HepG2 (cell line): ENCODE measurements around the gene PIM3. TPM values are rescaled to one million over a fixed set of nuclear protein-coding genes. Genes with fewer than 3 reads are reported as not detected.

Source experiments
- ATAC-seq: fragments of 200-7000 bp; cut with Tn5 transposase; 3 replicates; pipeline ENCODE4 v1.9.1; 2020; ENCODE audit warnings: mild to moderate bottlenecking, moderate library complexity
- BruUV-seq: library from RNA; stranded (reverse); fragments of 400-500 nt; replicated peaks from 2 replicates; lab custom pipeline; 2021; lab: Mats Ljungman, UMichigan
- CTCF ChIA-PET: fragments of 300-600 bp; formaldehyde crosslinking; extraction: SDS; loops from one replicate; lab custom pipeline; 2021; ENCODE audit warnings: low total read pairs, inconsistent platforms, low intra/inter-chr PET ratio; lab: Yijun Ruan, JAX
- POLR2A ChIA-PET: fragments of 350-600 bp; sonication (Branson Sonifier 250); formaldehyde crosslinking; loops from one replicate; lab custom pipeline; 2020; ENCODE audit warnings: antibody characterized with exemption, inconsistent platforms; lab: Yijun Ruan, JAX
- DNase-seq: peaks from one replicate; pipeline ENCODE4 v3.0.0-alpha.2; 2015; ENCODE audit warnings: low spot score
- FAIRE-seq: peaks from 3 replicates; lab custom pipeline; 2011; peaks lifted over from hg19 to GRCh38; lab: Jason Lieb, UNC
- H2AFZ ChIP-seq: one replicate; pipeline ENCODE4 v1.6.1; 2011; ENCODE audit warnings: low read length, inconsistent platforms
- H3K27ac ChIP-seq: fragments of 300-600 bp; 3 replicates; pipeline ENCODE4 v1.8.0; 2011; ENCODE audit warnings: mixed run types, mild to moderate bottlenecking, mixed read lengths, low read length, inconsistent platforms; ENCODE audit not compliant: insufficient read depth; ENCODE audit errors: extremely low read length
- H3K27me3 ChIP-seq, 2 experiments: fragments of 200-600 bp in 1 of 2; 2 replicates in 1 of 2; 3 replicates in 1 of 2; pipeline versions ENCODE4 v1.6.0 to v1.8.0; 2011; ENCODE audit warnings: low read length in 2 of 2, mild to moderate bottlenecking in 2 of 2, moderate library complexity in 2 of 2, inconsistent platforms in 1 of 2; ENCODE audit not compliant: insufficient read depth in 2 of 2, control insufficient read depth in 1 of 2
- H3K36me3 ChIP-seq, 2 experiments: fragments of 200-600 bp in 1 of 2; replicated peaks in 1 of 2; 2 replicates in 1 of 2; 3 replicates in 1 of 2; pipeline versions ENCODE4 v1.5.1 to v1.8.0; 2011; ENCODE audit warnings: low read length in 2 of 2, inconsistent platforms in 1 of 2; ENCODE audit not compliant: insufficient read depth in 2 of 2, control insufficient read depth in 1 of 2
- H3K4me1 ChIP-seq: 2 replicates; pipeline ENCODE4 v1.5.1; 2012; ENCODE audit warnings: low read length, inconsistent platforms; ENCODE audit not compliant: insufficient read depth
- H3K4me2 ChIP-seq: 2 replicates; pipeline ENCODE4 v1.6.0; 2011; ENCODE audit warnings: low read depth, low read length, inconsistent platforms
- H3K4me3 ChIP-seq, 3 experiments: fragments of 200-600 bp in 1 of 3; sonication (generic), shearing (Covaris generic) in 1 of 3; replicated peaks in 1 of 3; 2 replicates each; pipeline ENCODE4 v1.5.1; 2011 to 2016; ENCODE audit warnings: low read length in 3 of 3, inconsistent platforms in 2 of 3, low read depth in 2 of 3, mild to moderate bottlenecking in 2 of 3, control low read depth in 1 of 3, mixed read lengths in 1 of 3; ENCODE audit not compliant: insufficient read depth in 1 of 3
- H3K79me2 ChIP-seq: one replicate; pipeline ENCODE4 v1.6.1; 2011; ENCODE audit warnings: low read length, inconsistent platforms; ENCODE audit not compliant: insufficient read depth
- H3K9ac ChIP-seq: 2 replicates; pipeline ENCODE4 v1.6.0; 2011; ENCODE audit warnings: mild to moderate bottlenecking, low read depth, low read length, inconsistent platforms; ENCODE audit not compliant: insufficient read depth
- H3K9me3 ChIP-seq: 2 replicates; pipeline ENCODE4 v1.5.1; 2012; ENCODE audit warnings: mild to moderate bottlenecking, low read length
- H4K20me1 ChIP-seq: 2 replicates; pipeline ENCODE4 v1.6.0; 2011; ENCODE audit warnings: inconsistent platforms, mild to moderate bottlenecking, low read length, moderate library complexity; ENCODE audit not compliant: insufficient read depth
- AKNA ChIP-seq: sonication (generic); formaldehyde crosslinking; IDR thresholded peaks from 2 replicates; pipeline ENCODE4 v1.4.0; 2020; ENCODE audit warnings: missing genetic modification reagents, borderline replicate concordance
- ZNF350 ChIP-seq: sonication (generic); formaldehyde crosslinking; IDR thresholded peaks from 2 replicates; pipeline ENCODE4 v1.4.0; 2020; ENCODE audit warnings: mild to moderate bottlenecking, low read depth, missing genetic modification reagents, borderline replicate concordance
- ZNF503 ChIP-seq: sonication (generic); formaldehyde crosslinking; IDR thresholded peaks from 2 replicates; pipeline ENCODE4 v1.4.0; 2020; ENCODE audit warnings: missing genetic modification reagents
- WGBS: methylation state at CpG from one replicate; pipeline ENCODE4 v1.1.6; 2017; ENCODE audit warnings: low lambda C conversion rate; 5-methylcytosine and 5-hydroxymethylcytosine counted together
- in situ Hi-C: cut with HindIII; loops from 2 replicates; pipeline ENCODE4 v1.10.0; 2017; ENCODE audit warnings: low pct_unique_long_range_greater_than_20kb; ENCODE audit not compliant: extremely low pct_ligation_motif_present
- intact Hi-C: fragments of 100-400 bp; cut with micrococcal nuclease; formaldehyde crosslinking; loops from one replicate; pipeline ENCODE4 v1.10.0; 2022; ENCODE audit not compliant: unreplicated experiment
- polyA plus RNA-seq, 8 experiments: library from polyadenylated mRNA; depleted of rRNA in 3 of 8; stranded (reverse) in 7 of 8; unstranded in 1 of 8; fragments of >200 nt; fragmentation: Illumina TruSeq in 4 of 8; extraction: Trizol in 4 of 8; gene quantifications; 2 replicates each; pipeline versions ENCODE4 v1.2.1 to v1.2.3, GENCODE V29; 2011 to 2016; ENCODE audit warnings: low read depth in 4 of 8, missing spikeins in 1 of 8, mixed read lengths in 1 of 8; ENCODE audit not compliant: insufficient read depth in 1 of 8
- total RNA-seq, 5 experiments: library from RNA; depleted of rRNA; stranded (reverse); fragments of >200 nt; fragmentation: Illumina TruSeq; extraction: Trizol; gene quantifications; 2 replicates each; pipeline ENCODE4 v1.2.3, GENCODE V29; 2016; ENCODE audit warnings: low read depth in 1 of 5

The PIM3 gene
- total and polyA plus RNA-seq, 2 of the 13 experiments (the other 11 are each of a cell fraction or from before 2014, with no cell fraction given): 21.6 to 31.2 TPM

- Histone ChIP-seq H3K4me1 (peaks cover 13% of the 10 kb centered on the region), H3K79me2 (no peaks in the 10 kb centered on the region), H3K4me3 (no peak overlapping the region), H2AFZ (no peak overlapping the region)
- in situ Hi-C loops (no loop called here), intact Hi-C loops (no loop called here)
- CTCF ChIA-PET: no interaction called here
- no peak for DNase-seq
- TF ChIP-seq ZNF350 (no peak), AKNA (CRISPR knock-in tag) (no peak), ZNF503 (CRISPR knock-in tag) (no peak)
- TF ChIP-seq, all 625 proteins: peak for 0
- ATAC-seq: no peak
- Histone ChIP-seq H3K9ac (no peak overlapping the region), H3K9me3 (no peaks in the 10 kb centered on the region), H3K36me3 (no peaks in the 10 kb centered on the region), H3K27ac (no peak overlapping the region), H4K20me1 (no peaks in the 10 kb centered on the region), H3K4me2 (no peak overlapping the region), H3K27me3 (peaks cover 19 to 56% of the 10 kb centered on the region in 2 experiments)
- 25% methylated on average over 2 of the region's 16 CpGs for WGBS
- POLR2A ChIA-PET: interaction anchor here (0.8 kb wide), 1 partner anchor 42 kb away, joined by 3 read pairs; no protein-coding TSS in a partner anchor
- FAIRE-seq: no peak
- BruUV-seq: no TSS peak
Observed at GRCh38 chr22:50009251-50009650, 48.7 kb downstream of the PIM3 start.
